ENCODE results near the gene SPOCD1. TPM values are rescaled to one million over a fixed set of nuclear protein-coding genes. Genes with fewer than 3 reads are reported as not detected.

SPOCD1 gene
- polyA plus RNA-seq, 5 donors: 0.29 to 1.1 (median 0.45) TPM

- DNase-seq: no peak
Observed at GRCh38 chr1:31772669-31773248, 43.1 kb downstream of the SPOCD1 start.

- no peak for DNase-seq
Observed at GRCh38 chr1:31771891-31772668, 43.7 kb downstream of the SPOCD1 start.

- no peak for DNase-seq
Observed at GRCh38 chr1:31769720-31770390, 46.0 kb downstream of the SPOCD1 start.

DNA sequence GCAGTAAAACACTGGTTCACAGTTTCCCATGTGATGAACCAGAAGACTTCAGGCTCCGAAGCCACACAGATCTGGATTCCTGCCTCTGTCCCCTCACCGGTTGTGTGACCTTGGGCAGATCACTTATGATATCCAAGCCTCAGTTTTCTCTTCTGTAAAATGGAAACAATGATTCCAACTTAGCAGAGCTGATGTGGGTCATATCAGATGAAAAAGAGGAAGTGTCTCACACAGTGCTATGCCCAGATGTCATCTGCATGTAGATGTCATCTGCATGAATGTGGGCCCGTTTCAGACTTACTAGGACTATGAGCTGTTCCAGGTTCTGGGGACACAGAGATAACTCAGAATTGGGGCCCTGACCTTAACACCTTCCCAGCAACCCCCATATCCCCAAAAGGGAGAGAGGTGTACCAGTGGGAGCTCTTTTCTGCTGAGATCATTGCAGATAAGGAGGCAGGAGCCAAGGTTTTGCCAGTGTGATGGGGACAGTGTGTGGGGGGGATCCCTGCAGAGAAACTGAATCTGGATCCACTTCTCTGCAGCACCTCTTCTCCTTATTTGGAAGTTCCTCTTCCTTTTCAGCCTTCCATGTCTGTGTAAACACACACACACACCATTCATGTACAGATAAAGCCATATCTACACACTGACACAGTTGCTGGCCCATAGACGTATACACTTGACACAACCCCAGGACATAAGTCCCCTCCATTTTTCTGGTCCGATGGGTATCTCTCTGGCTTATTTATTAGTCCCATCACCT, 46.7 kb downstream of the SPOCD1 start:
- no peak for DNase-seq

GRCh38 chr1:31768407-31768907, 47.4 kb downstream of the SPOCD1 start:
- DNase-seq: no peak

DNA sequence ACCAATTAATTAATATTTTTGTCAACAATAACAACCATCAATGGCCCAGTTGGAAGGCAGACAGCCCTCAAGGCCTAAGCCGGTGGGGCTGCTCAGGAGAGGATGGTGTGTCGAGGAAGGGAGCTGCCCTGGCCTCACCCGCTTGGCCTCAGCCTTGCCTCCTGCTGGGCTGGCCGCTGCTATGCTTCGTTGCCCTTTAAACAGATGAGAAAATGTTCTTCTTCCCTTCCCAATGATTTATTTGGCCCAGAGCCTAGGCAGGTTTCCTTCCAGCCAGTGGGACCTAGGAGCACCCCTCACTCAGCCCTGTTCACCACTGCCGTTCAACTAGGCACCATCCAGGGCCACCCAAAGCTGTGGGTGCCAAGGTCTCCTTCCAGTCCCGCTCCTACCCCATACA, 48.6 kb downstream of the SPOCD1 start:
- no peak for DNase-seq

DNA sequence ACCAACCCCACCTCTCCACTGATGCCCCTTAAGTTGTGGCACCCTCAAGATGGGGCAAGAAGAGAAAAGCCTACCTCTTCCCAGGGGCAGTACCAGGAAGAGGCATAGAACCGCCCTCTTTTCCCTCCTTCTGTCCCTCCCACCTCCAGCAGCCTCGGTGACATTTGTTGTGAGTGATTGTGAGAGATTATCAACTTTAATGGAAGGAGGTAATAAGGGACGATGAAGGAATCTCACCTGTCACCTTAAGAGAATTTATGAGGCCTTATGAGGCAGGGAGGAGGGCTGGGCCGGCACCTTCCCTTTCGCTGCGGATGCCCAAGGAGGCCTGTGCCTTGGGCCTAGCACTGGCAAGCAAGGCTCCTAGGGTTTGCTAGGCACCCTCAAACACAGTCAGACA, 50.3 kb downstream of the SPOCD1 start:
- DNase-seq: no peak

DNA sequence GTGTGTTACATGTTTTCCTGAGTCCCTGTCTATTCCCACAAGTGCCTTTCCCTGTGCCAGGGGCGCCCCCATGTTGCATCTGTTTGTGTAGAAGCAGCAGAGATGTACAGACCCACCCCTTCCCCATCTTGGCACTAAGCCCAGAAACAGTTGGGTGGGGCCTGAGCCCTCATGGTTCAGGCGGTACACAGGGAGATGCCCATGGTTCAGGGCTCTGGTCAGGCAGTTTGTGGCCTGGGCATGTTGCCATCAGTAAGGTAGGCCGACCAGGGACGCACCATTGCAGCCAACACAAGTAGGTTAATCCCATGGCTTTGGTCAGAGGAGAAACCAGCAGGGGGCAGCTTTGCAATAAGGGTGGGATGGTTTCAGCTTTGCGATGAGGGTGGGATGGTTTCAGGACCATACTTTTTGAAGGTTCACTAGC, 50.8 kb downstream of the SPOCD1 start:
- DNase-seq: no peak

DNA sequence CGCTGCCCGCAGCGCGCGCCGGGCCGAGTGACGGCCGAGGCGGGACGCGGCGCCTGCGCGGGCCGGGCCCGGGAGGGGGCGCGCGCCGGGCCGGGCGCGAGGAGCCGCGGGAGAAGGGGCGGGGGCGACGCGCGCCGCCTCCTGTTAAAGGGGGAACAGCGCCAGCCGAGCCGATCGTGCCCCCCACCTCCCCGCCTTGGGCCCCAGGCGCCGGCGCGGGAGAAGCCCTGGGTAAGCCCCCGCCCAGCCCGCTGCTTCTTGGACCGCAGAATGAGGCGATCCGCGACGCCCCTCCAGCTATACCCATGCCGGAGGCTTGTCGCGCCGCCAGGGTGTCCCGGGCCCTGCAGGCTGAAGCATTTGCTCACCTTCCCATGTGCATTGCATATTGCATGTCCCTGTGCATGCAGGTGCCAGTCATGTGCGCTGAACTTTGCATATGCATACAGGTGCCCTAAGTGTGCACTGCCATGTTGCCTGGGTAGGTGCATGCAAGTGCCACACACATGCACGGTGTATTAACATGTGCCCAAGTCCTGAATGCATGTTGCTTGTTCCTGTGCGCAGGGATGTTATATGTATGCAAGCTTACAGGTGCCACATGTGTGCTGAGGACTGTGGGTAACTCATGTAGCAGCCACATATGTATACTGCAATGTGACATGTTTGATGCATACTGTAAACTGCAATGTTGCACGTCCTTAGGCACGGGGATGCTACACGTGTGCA, 51.3 kb downstream of the SPOCD1 start, which contains the start of gene ADGRB2:
Gene ADGRB2, minus strand, starts transcription at position 29 of the 729 bp plus-strand sequence. CDS start 7,119 bp downstream, outside the sequence.
- DNase-seq: no peak

DNA sequence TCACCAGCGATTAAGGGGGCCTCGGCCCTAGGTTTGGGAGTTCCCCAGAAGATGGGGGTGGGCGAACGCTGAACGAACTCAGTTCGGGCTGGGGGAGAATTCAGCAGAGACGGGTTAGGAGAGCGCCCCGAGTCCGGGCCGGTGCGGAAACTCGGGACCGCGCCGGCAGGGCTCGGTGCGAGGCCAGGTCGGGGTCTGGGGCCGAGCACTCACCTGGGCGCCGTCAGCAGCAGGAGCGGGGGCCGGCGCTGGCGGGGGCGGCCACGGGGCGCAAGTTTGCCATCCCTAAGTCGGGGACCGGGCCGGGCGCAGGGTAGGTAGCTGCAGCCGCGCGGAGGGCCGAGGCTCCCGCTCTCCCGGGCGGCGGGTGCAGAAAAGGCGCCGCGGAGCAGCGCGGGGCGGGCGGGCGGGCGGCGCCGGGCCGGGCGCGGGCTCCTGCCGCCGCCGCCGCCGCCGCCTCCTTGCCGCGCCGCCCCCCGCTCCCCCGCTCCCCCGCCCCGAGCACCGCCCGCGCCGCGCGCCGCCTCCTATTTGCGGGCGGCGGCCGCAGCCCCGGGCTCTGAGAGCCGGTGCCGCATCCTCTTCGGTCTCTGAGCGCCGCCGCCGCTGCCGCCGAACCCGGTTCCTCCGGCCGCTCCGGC, 52.0 kb downstream of the SPOCD1 start:
- DNase-seq: no peak

GRCh38 chr1:31762726-31763670, 52.8 kb downstream of the SPOCD1 start:
- no peak for DNase-seq

DNA sequence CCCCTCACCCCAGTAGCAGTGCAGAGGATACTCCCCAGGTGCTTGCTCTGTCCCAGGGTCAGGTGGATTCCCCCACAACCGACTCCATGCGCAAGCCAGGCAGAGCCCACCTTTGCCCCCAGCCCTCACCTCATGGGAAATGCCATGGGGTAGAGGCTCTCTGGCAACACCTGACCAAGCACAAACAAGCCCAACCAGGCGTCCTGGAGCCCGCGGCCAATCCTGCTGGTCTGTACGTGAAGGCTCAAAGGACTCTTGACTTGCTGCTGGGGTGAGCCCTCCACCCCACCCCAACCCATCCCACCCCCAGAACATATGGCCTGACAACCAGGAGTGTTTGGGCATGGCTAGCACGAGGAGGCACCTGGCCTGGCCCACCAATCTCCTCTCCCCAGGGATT, 53.5 kb downstream of the SPOCD1 start:
- DNase-seq: no peak

- DNase-seq: no peak
Observed at GRCh38 chr1:31761883-31762282, 53.9 kb downstream of the SPOCD1 start.

DNA sequence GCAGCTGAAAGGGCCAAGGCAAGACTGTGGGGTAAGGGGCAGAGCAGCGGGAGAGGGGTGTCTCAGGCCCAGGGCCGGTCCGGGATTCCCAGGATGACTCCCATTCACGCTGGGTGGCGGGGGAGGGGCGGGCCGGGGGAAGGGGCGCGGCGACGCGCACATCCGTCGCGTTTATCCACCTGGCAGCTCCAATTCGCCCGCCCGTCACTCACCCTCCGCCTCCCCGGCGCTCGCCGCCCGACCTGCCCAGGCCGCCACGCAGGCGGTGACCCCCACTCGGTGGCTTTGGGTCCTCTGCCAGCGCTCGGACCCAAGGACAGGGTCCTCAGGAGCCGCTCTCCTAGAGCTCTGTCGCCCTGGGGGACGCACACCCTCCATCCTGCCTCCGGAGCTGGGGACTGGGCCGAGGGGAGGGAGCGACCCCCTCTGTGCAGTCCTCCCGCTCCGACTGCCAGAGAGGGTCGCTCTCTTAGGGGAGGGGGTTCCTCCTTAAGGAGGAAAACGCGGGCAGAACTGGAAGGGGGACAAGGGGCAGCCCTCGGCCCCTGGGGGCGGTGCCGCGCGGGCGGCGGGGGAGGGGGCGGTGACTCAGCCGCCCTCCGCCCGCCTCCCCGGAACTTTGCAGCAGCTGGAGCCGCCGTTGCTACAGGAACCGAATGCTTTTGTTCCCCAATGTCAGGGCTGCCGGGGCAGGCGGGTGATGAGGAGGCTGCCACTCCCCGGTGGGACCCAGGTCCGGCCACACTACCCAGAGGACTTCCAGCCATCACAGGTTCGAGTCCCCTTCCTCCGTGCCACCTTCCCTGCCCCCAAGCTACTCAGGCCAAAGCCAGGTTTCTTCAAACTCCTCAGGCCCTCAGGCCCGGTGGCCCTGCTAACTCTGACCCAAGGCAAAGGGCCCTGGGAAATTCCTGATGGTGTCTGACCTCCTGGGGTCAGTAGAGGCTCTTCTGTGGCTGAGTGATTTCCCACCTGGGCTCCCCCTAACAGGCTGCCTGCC, 55.1 kb downstream of the SPOCD1 start:
- peak; percentile 78 to 81 for DNase-seq

DNA sequence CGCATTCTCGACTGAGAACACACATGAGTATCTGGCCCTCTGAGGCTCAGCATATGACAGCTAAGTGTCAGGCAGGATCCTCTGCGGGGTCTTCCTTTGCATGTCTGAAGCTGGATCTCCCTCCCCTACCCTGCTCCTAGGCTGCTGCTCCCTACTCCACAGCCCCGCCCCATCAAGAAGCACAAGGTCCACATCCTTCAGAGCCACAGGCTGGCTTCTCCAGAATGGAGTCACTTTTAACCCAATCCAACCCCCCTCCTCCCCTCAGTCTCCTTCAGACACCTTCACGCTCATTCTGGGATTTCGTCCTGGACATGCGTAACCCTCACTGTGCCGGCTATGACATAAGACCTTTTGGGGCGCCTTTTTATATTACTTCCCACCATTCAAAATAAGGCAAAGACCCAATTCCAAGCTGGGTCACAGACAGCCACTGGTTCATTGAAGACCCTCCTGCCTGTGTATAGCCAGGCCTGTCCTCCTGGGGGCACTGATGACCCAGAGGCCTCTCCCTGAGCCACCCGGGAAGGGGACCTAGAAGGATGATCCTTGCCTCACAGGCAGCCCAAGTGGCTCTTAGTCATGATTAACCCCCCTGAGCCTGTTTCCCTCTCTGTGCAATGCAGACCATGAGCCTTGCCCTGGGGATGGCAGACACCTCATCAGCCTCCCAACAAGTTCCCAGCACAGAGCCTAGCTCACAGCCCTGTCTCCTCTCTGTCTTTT, 56.4 kb downstream of the SPOCD1 start:
- no peak for DNase-seq

GRCh38 chr1:31758823-31759222, 57.0 kb downstream of the SPOCD1 start:
- DNase-seq: no peak

DNA sequence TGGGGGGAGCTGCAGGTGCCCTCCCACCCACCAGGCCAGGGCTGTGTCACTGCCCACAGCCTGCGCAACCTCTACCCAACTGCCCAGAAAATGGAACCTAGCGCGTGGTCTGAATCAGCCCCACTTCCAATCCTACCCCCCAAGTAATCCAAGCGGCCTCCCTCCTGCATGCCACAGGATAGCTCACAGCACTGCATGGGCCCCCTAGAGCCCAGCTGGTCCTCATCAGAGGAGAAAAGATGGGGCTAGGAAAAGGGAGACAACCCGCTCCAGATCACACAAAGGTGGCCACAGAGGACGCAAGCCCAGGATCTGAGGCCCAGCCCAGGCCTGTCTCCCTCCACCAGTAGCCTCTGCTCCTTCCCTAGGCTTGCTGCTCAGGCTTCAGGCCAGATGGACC, 57.8 kb downstream of the SPOCD1 start:
- no peak for DNase-seq
